G401 (cell line): ENCODE data around the gene HOXC13. TPM values are rescaled to one million over a fixed set of nuclear protein-coding genes. Genes with fewer than 3 reads are reported as not detected.

Experiments
- DNase-seq: peaks from one replicate; pipeline ENCODE4 v3.0.0-alpha.2; 2015; ENCODE audit warnings: low spot score
- in situ Hi-C: cut with HindIII; loops from 2 replicates; pipeline ENCODE4 v1.10.0; 2016; ENCODE audit warnings: low sequenced_read_pairs, mixed read lengths
- total RNA-seq: library from RNA; depleted of rRNA; stranded (reverse); fragments of >200 nt; shearing (Covaris generic); gene quantifications from 2 replicates; pipeline ENCODE4 v1.2.3, GENCODE V29; 2014; rRNA removed

Gene HOXC13
- total RNA-seq, 1 experiment from 2014 or later: 13.2 TPM

DNA sequence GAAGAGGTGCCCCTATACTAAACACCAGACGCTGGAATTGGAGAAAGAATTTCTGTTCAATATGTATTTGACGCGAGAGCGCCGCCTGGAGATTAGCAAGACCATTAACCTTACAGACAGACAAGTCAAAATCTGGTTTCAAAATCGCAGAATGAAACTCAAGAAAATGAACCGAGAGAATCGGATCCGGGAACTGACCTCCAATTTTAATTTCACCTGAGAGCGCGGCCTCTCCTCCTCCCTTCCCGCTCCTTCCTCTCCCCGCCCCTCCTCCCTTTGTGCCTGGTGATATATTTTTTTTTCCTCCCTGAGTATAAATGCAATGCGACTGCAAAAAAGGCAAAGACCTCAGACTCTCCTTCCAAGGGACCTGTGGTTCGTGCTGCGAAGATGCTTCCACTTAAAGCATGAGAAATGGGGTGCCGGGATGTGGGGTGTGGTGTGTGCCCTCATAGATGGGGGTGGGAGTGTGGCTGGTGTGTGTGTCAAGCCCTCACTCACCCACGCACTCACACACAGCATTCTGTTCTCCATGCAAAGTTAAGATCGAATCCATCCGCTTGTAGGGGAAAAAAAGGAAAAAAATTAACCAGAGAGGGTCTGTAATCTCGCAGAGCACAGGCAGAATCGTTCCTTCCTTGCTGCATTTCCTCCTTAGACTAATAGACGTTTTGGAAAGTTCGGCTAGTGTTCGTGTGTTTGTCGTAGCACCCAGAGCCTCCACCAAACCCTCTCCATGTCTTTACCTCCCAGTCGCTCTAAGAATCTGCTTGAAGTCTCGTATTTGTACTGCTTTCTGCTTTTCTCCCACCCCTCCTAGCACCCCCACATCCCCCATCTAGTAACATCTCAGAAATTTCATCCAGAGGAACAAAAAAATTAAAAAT is 50.8 kb downstream of the HOXC13 start:
- DNase-seq: peak; percentile 52
- in situ Hi-C loops: no loop called here

DNA sequence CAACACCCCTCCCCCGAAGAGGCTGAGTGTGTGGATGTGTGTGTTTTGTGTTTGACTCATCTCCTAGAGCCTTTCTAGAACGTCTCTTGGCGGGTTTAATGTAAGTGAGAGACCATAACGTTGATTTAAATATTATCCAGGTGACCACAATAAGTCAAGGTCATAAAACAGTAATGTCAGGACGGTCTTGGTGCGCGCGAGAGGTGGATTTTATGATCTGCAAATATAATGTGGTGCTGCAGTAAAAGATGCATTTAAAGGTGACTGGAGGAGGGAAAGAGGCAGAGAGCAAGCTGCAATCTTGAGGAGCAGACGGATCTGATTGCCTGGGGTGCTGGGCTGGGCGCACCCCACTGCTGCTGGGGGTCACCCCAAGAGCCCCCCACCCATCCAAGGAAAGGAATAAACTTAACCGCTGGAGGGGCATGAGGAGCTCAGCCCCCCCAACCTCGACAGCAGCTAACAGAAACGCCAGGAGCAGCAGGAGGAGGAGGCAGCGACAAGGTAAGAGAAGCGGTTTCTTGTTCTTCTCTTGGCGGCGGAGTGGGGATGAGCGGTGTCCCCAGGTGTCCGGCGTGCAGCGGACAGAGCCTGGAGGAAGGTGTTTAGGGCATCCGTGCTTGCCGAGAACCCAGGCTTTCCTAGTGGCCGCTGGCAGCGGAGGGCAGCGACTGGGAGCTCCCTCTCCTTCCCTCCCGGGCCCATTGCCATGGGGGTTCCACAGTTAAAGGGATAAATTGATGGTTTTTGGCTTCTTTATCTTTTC is 51.9 kb downstream of the HOXC13 start:
- in situ Hi-C loops: no loop called here
- DNase-seq: no peak

- DNase-seq: no peak
- in situ Hi-C loops: no loop called here
Observed at GRCh38 chr12:53991077-53991460, 52.4 kb downstream of the HOXC13 start.

- DNase-seq: no peak
- in situ Hi-C loops: no loop called here
Observed at GRCh38 chr12:53992377-53992889, 53.8 kb downstream of the HOXC13 start.

GRCh38 chr12:53993162-53994008 is 54.8 kb downstream of the HOXC13 start:
- in situ Hi-C loops: no loop called here
- no peak for DNase-seq

DNA sequence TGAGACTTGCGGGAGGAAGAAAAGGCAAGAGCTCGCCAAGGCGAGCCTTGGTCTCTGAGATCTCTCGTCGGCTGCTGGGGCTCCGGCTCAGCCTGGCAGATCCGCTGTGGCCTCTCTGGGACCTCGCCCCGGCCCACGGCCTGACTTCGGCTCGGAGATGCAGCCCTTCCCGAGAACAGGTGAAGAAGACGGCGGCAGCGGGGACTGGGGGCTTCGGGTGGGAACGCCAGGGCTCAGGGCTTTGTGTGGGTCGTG is 55.3 kb downstream of the HOXC13 start:
- in situ Hi-C loops: no loop called here
- DNase-seq: no peak

DNA sequence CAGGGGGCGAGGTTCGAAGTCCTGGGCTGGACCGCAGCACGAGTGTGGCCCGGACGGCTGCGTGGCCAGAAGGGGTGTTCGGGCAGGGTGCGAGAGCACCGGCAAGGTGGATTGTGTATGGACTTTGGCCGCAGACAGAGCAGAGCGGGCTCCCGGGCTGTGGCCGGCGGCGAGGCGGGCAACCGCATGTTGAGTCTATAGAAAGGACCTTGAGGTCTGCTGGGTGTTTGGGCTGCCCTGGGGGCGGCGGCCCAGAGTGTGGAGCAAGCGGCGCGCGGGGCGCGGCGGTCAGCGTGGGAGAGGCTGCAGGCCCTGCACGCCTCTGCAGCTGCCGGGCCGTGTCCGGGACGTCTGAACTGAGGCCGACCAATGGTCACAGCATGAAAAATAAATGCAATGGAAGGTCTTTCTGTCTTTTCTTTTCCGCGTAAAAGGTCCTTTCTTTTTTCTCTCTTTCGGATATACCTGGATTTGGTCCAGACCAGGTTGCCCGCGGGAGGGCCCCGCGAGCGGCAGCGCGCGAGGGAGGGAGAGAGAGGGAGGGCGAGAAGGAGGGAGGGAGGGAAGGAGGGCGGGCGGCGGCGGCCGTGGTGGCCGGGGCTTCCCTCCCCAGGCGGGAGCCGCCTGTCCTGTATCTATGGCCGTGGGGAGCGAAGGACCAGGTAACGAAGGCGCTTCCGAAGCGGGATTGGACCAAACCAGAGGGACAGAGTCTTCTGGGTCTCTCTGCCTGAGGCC is 55.8 kb downstream of the HOXC13 start:
- in situ Hi-C loops: no loop called here
- no peak for DNase-seq

DNA sequence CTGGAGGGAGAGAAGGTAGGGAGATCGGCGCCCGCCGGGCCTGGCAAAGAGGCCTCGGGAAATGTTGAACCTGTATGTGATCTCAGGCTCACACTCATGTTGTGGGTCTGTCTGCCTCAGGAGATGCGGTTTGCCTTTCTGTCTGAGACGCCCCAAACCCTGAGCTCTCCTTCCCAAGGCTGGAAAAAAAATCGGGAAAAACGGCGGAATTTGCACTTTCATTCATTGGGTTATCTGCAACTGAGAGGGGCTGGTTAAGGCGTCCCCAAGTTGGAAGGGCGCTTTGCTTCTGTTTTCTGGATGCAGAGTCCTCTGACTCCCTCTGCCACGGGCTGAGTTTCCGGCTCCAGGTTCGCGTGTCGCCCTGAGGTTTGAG is 56.4 kb downstream of the HOXC13 start:
- in situ Hi-C loops: no loop called here
- no peak for DNase-seq

- in situ Hi-C loops: no loop called here
- DNase-seq: no peak
Observed at GRCh38 chr12:53995378-53996239, 57.0 kb downstream of the HOXC13 start.

Other genes starting within 250 kb of the HOXC13 start
- gene CALCOCO1, start 211.4 kb upstream of the HOXC13 start, total RNA-seq: 232 and 250 TPM in 2 replicates
- not detected in 2 replicates for gene CISTR, start 186.9 kb upstream of the HOXC13 start, total RNA-seq
- gene HOXC12, start 16.1 kb downstream of the HOXC13 start, total RNA-seq: not detected in 2 replicates
- 2.1 and 2.3 TPM in 2 replicates for gene HOXC11, start 34.3 kb downstream of the HOXC13 start, total RNA-seq
- gene HOTAIR, start 36.1 kb downstream of the HOXC13 start, total RNA-seq: 4.1 and 15.0 TPM in 2 replicates
- gene HOXC10, start 46.3 kb downstream of the HOXC13 start, total RNA-seq: 16.7 and 48.6 TPM in 2 replicates
- gene HOXC9, start 61.3 kb downstream of the HOXC13 start, total RNA-seq: 17.3 and 18.7 TPM in 2 replicates
- gene HOXC8, start 70.2 kb downstream of the HOXC13 start, total RNA-seq: 0.07 and 0.18 TPM in 2 replicates
- gene HOXC6, start 89.6 kb downstream of the HOXC13 start, total RNA-seq: 3.7 and 4.1 TPM in 2 replicates
- not detected in 2 replicates for gene HOXC5, start 94.2 kb downstream of the HOXC13 start, total RNA-seq
- 2.5 and 3.9 TPM in 2 replicates for gene HOXC4, start 115.0 kb downstream of the HOXC13 start, total RNA-seq